ENCODE measurements around the gene DUOXA1.
"Not testable (repeated sequence)": the region's sequence is repeated elsewhere in the genome, so short reads cannot be mapped to it uniquely, and the experiment has no call there.

DNA sequence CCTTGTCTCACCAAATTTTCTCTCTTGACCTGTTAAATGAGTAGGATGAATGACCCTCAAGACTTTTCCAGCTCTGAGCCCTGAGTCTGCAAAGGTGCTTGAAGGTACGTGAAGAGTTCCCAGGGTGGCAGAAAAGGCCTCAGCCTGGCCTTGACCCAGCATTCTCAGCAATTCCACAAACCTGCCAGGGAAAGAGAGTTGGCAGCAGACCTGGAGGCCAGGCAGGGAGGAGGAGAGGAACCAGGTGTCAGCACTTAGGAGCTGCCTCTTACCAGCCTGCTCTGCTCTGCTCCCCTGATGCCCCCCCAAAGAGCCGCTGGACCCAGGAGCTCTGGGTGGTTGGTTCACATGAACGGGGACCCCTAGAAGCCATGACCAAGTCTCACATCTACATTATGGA, 49.1 kb downstream of the DUOXA1 start:
- TF ChIP-seq, protein P1, sequence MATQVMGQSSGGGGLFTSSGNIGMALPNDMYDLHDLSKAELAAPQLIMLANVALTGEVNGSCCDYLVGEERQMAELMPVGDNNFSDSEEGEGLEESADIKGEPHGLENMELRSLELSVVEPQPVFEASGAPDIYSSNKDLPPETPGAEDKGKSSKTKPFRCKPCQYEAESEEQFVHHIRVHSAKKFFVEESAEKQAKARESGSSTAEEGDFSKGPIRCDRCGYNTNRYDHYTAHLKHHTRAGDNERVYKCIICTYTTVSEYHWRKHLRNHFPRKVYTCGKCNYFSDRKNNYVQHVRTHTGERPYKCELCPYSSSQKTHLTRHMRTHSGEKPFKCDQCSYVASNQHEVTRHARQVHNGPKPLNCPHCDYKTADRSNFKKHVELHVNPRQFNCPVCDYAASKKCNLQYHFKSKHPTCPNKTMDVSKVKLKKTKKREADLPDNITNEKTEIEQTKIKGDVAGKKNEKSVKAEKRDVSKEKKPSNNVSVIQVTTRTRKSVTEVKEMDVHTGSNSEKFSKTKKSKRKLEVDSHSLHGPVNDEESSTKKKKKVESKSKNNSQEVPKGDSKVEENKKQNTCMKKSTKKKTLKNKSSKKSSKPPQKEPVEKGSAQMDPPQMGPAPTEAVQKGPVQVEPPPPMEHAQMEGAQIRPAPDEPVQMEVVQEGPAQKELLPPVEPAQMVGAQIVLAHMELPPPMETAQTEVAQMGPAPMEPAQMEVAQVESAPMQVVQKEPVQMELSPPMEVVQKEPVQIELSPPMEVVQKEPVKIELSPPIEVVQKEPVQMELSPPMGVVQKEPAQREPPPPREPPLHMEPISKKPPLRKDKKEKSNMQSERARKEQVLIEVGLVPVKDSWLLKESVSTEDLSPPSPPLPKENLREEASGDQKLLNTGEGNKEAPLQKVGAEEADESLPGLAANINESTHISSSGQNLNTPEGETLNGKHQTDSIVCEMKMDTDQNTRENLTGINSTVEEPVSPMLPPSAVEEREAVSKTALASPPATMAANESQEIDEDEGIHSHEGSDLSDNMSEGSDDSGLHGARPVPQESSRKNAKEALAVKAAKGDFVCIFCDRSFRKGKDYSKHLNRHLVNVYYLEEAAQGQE (IDR thresholded peaks at IDR 0.05; ENCODE audit: insufficient replicate concordance, low read depth) = not testable (repeated sequence)
- TF ChIP-seq, protein P2, sequence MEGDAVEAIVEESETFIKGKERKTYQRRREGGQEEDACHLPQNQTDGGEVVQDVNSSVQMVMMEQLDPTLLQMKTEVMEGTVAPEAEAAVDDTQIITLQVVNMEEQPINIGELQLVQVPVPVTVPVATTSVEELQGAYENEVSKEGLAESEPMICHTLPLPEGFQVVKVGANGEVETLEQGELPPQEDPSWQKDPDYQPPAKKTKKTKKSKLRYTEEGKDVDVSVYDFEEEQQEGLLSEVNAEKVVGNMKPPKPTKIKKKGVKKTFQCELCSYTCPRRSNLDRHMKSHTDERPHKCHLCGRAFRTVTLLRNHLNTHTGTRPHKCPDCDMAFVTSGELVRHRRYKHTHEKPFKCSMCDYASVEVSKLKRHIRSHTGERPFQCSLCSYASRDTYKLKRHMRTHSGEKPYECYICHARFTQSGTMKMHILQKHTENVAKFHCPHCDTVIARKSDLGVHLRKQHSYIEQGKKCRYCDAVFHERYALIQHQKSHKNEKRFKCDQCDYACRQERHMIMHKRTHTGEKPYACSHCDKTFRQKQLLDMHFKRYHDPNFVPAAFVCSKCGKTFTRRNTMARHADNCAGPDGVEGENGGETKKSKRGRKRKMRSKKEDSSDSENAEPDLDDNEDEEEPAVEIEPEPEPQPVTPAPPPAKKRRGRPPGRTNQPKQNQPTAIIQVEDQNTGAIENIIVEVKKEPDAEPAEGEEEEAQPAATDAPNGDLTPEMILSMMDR (IDR thresholded peaks at IDR 0.05; ENCODE audit: insufficient read depth, low read length) = not testable (repeated sequence)
- TF ChIP-seq GABPA (IDR thresholded peaks at IDR 0.05; ENCODE audit: low read depth); POLR2AphosphoS5 (IDR thresholded peaks at IDR 0.05; ENCODE audit: low read depth); SPI1 (IDR thresholded peaks at IDR 0.05; ENCODE audit: borderline replicate concordance, low read depth): not testable (repeated sequence)
